Vagina (tissue), 2 donors: Measurements from ENCODE around the gene TRIM7.

Experiments
- POLR2A ChIP-seq, 2 donors: fragments of 450-650 bp; IDR thresholded peaks; one replicate each; pipeline ENCODE4 v1.6.1; 2017; ENCODE audit warnings: antibody characterized with exemption in 2 of 2, mild to moderate bottlenecking in 2 of 2, moderate library complexity in 2 of 2
- POLR2AphosphoS5 ChIP-seq, 2 donors: sonication (generic); formaldehyde crosslinking; IDR thresholded peaks; one replicate each; pipeline ENCODE4 v1.9.0; 2017; ENCODE audit warnings: antibody characterized with exemption in 2 of 2, mild to moderate bottlenecking in 2 of 2, low read depth in 1 of 2; ENCODE audit not compliant: insufficient read depth in 1 of 2
- TF ChIP-seq, protein P1 (sequence below), 3 experiments: fragments of 450-650 bp in 2 of 3; fragments of 200-600 bp in 1 of 3; sonication (generic) in 1 of 3; IDR thresholded peaks; one replicate each; pipeline ENCODE4 v1.5.1; 2017 to 2019; ENCODE audit warnings: antibody characterized with exemption in 3 of 3, mild to moderate bottlenecking in 2 of 3, moderate library complexity in 2 of 3

DNA sequence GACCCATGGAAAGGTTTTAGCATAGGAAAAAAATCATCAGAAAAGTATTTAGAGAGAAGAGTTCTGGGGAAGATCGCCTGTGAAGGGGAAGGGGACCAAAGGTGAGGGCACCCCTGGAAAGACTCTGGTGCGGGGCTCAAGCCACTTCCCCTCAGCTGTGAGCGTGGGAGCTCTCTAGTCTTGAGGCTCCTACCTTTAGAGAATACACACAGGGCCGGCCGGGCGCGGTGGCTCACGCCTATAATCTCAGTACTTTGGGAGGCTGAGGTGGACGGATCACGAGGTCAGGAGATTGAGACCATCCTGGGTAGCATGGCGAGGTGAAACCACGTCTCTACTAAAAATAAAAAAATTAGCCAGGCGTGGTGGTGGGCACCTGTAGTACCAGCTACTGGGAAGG lies 25.0 kb upstream of the TRIM7 start:
- TF ChIP-seq, protein P1, sequence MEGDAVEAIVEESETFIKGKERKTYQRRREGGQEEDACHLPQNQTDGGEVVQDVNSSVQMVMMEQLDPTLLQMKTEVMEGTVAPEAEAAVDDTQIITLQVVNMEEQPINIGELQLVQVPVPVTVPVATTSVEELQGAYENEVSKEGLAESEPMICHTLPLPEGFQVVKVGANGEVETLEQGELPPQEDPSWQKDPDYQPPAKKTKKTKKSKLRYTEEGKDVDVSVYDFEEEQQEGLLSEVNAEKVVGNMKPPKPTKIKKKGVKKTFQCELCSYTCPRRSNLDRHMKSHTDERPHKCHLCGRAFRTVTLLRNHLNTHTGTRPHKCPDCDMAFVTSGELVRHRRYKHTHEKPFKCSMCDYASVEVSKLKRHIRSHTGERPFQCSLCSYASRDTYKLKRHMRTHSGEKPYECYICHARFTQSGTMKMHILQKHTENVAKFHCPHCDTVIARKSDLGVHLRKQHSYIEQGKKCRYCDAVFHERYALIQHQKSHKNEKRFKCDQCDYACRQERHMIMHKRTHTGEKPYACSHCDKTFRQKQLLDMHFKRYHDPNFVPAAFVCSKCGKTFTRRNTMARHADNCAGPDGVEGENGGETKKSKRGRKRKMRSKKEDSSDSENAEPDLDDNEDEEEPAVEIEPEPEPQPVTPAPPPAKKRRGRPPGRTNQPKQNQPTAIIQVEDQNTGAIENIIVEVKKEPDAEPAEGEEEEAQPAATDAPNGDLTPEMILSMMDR (IDR thresholded peaks at IDR 0.05): no peak
- TF ChIP-seq POLR2AphosphoS5 (IDR thresholded peaks at IDR 0.05; ENCODE audit: insufficient read depth in 1 of 2, low read depth in 1 of 2) (no peak), POLR2A (IDR thresholded peaks at IDR 0.05) (no peak)
